PFSK-1 (cell line): ENCODE data around the gene CATSPER3.

Experiments used
- FOXP2 ChIP-seq: optimal IDR thresholded peaks from 2 replicates; pipeline ENCODE3; 2011; ENCODE audit warnings: borderline replicate concordance, control low read depth, inconsistent platforms; ENCODE audit not compliant: insufficient read depth; ENCODE audit errors: extremely low read length, extremely low read depth
- POLR2AphosphoS5 ChIP-seq: IDR thresholded peaks from 2 replicates; pipeline ENCODE4 v1.6.1; 2012; ENCODE audit warnings: low read depth, mild to moderate bottlenecking, control low read depth, low read length, moderate library complexity
- SIN3A ChIP-seq: IDR thresholded peaks from 2 replicates; pipeline ENCODE4 v1.6.1; 2012; ENCODE audit warnings: mild to moderate bottlenecking, low read length, moderate library complexity, borderline replicate concordance; ENCODE audit not compliant: insufficient read depth
- TAF1 ChIP-seq: IDR thresholded peaks from 2 replicates; pipeline ENCODE4 v1.6.1; 2012; ENCODE audit warnings: low read length, control low read depth, borderline replicate concordance; ENCODE audit not compliant: insufficient read depth
- TF ChIP-seq, protein P1 (sequence below), 2 experiments: IDR thresholded peaks; 2 replicates each; pipeline versions ENCODE4 v1.6.1 to v1.8.0; 2011 to 2012; ENCODE audit warnings: low read depth in 2 of 2, low read length in 2 of 2, control low read depth in 1 of 2, inconsistent platforms in 1 of 2, mild to moderate bottlenecking in 1 of 2, moderate library complexity in 1 of 2; ENCODE audit not compliant: insufficient read depth in 1 of 2

CATSPER3 gene

DNA sequence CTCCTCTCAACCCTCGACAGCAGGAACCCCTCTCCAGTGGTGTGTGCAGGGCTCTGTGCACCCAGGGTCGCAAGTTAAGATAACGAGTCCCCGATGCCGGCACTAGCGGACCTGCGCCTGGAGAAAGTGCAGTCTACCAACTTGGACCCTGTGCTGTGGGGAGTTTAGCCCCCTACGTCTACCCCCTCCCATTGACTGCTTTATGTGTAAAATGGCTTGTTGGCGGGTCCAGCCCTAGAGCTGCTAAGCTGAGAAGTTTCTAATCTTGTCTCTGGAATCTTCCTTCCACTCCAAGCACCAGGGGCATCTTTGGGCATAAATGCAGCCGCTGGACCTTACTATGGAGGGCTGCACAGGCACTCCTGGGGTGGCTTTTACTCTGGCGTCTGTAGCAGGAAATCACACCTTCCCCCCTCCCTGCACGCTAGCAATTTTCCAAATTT is 73.5 kb downstream of the CATSPER3 start:
- TF ChIP-seq TAF1 (no peak), FOXP2 (no peak), SIN3A (no peak), POLR2AphosphoS5 (no peak)
- TF ChIP-seq, protein P1, sequence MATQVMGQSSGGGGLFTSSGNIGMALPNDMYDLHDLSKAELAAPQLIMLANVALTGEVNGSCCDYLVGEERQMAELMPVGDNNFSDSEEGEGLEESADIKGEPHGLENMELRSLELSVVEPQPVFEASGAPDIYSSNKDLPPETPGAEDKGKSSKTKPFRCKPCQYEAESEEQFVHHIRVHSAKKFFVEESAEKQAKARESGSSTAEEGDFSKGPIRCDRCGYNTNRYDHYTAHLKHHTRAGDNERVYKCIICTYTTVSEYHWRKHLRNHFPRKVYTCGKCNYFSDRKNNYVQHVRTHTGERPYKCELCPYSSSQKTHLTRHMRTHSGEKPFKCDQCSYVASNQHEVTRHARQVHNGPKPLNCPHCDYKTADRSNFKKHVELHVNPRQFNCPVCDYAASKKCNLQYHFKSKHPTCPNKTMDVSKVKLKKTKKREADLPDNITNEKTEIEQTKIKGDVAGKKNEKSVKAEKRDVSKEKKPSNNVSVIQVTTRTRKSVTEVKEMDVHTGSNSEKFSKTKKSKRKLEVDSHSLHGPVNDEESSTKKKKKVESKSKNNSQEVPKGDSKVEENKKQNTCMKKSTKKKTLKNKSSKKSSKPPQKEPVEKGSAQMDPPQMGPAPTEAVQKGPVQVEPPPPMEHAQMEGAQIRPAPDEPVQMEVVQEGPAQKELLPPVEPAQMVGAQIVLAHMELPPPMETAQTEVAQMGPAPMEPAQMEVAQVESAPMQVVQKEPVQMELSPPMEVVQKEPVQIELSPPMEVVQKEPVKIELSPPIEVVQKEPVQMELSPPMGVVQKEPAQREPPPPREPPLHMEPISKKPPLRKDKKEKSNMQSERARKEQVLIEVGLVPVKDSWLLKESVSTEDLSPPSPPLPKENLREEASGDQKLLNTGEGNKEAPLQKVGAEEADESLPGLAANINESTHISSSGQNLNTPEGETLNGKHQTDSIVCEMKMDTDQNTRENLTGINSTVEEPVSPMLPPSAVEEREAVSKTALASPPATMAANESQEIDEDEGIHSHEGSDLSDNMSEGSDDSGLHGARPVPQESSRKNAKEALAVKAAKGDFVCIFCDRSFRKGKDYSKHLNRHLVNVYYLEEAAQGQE (IDR thresholded peaks at IDR 0.05; ENCODE audit: insufficient read depth in 1 of 2, low read depth in 2 of 2, low read length in 2 of 2), result no peak

DNA sequence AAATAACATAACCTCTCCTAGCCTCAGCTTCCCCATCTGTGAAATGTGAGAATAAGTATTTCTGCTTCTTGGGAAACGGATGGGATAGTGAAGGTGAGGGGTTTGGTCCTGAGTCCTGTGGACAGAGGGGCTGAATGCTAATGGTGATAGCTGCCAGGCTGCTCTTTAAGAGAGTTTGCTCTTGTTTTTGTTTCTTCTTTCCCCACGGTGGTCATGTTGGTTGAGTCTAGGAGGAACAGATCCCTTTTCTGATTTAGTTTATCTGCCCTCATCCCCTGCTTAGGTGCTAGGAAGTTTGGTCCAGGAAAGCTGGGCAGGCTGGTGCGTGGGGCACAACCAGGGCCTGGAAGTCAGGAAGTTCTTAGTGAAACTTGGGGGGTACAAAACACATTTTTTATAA is 74.0 kb downstream of the CATSPER3 start:
- TF ChIP-seq TAF1 (no peak), FOXP2 (no peak), SIN3A (no peak), POLR2AphosphoS5 (no peak)
- TF ChIP-seq, protein P1 (IDR thresholded peaks at IDR 0.05; ENCODE audit: insufficient read depth in 1 of 2, low read depth in 2 of 2, low read length in 2 of 2), result no peak

DNA sequence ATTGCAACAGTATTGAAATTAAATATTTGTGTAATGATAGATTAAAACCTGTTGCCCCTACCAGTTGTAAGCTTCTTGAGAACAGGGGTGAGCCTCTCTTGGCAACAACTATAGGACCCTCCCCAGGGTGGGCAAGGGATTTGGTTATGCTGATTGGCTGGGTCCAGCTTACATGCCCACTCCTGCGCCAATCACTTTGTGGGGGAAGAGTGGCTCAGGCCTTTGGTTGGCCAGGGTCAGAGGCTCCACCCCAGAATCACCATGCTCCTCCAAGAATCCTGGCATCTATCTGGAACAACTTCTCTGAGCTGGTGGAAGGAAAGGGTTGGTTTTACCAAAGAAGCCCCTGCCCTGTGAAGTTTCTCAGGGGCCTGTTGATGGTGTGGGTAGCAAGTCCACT is 74.9 kb downstream of the CATSPER3 start:
- TF ChIP-seq, protein P1 (IDR thresholded peaks at IDR 0.05; ENCODE audit: insufficient read depth in 1 of 2, low read depth in 2 of 2, low read length in 2 of 2), result no peak
- no peak for TF ChIP-seq TAF1
- TF ChIP-seq SIN3A, result no peak
- TF ChIP-seq FOXP2, result no peak
- no peak for TF ChIP-seq POLR2AphosphoS5

DNA sequence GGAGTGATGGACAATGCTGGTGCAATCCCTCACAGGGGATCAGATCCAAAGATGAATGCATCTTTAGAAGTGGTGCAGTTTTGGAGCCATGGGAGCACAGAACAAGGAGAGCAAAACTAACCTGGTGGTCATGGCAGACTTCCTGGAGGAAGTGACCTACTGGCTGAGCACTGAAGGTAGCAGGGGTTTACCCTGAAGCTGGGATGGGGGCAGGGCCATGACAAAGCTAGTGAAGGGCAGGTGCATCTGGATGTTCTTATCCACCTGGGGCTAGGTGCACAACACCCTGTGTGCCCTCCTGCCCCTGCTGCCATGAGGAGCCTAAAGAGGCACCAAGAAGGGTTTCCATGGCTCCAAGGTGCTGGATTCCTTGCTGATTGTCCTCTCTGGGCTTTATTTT is 77.8 kb downstream of the CATSPER3 start:
- TF ChIP-seq POLR2AphosphoS5 (no peak), SIN3A (no peak), FOXP2 (no peak), TAF1 (no peak)
- TF ChIP-seq, protein P1 (IDR thresholded peaks at IDR 0.05; ENCODE audit: insufficient read depth in 1 of 2, low read depth in 2 of 2, low read length in 2 of 2), result no peak
